Hepatocyte (in vitro differentiated cells): ENCODE measurements around the gene PABPN1.

Experiments used
- CTCF ChIP-seq: fragments of 200-600 bp; sonication (generic); IDR thresholded peaks from 2 replicates; pipeline ENCODE4 v1.5.1; 2016; ENCODE audit warnings: antibody characterized with exemption, mild to moderate bottlenecking; ENCODE audit not compliant: poor library complexity
- EZH2 ChIP-seq: fragments of 200-600 bp; sonication (generic); IDR thresholded peaks from 2 replicates; pipeline ENCODE4 v1.6.1; 2016; ENCODE audit warnings: antibody characterized with exemption, mild to moderate bottlenecking, borderline replicate concordance
- EZH2phosphoT487 ChIP-seq: fragments of 200-600 bp; sonication (generic); IDR thresholded peaks from one replicate; pipeline ENCODE4 v1.6.1; 2018; ENCODE audit warnings: antibody characterized with exemption, mild to moderate bottlenecking, low read depth, moderate library complexity; ENCODE audit not compliant: unreplicated experiment, severe bottlenecking

GRCh38 chr14:23323838-23324454 is 2.7 kb downstream of the PABPN1 start:
- no peak for TF ChIP-seq CTCF
- no peak for TF ChIP-seq EZH2phosphoT487
- TF ChIP-seq EZH2: no peak
